Smooth muscle cell (in vitro differentiated cells): ENCODE measurements around the gene TUBGCP2. TPM values are rescaled to one million over a fixed set of nuclear protein-coding genes. Genes with fewer than 3 reads are reported as not detected.
A peak's percentile ranks its signal among the peaks of the same experiment; 100 is the strongest.

Experiments
- DNase-seq: peaks from one replicate; lab custom pipeline; 2025; ENCODE audit not compliant: unreplicated experiment; lab: John Stamatoyannopoulos, UW
- H2AFZ ChIP-seq: fragments of 200-600 bp; sonication (generic); 2 replicates; pipeline ENCODE4 v1.6.0; 2016; ENCODE audit warnings: antibody characterized with exemption, low read depth, mild to moderate bottlenecking
- H3F3A ChIP-seq: fragments of 200-600 bp; sonication (generic); 2 replicates; pipeline ENCODE4 v1.6.0; 2017; ENCODE audit warnings: antibody characterized with exemption, low read depth
- H3K27ac ChIP-seq: fragments of 200-600 bp; sonication (generic); 2 replicates; pipeline ENCODE4 v1.5.1; 2016; ENCODE audit warnings: low read depth, mild to moderate bottlenecking
- H3K27me3 ChIP-seq: fragments of 200-600 bp; sonication (generic); 2 replicates; pipeline ENCODE4 v1.6.1; 2016; ENCODE audit warnings: low read depth, mild to moderate bottlenecking
- H3K36me3 ChIP-seq: fragments of 200-600 bp; sonication (generic); 2 replicates; pipeline ENCODE4 v1.5.1; 2016; ENCODE audit warnings: low read depth
- H3K4me1 ChIP-seq: fragments of 200-600 bp; sonication (generic); 2 replicates; pipeline ENCODE4 v1.5.1; 2016; ENCODE audit warnings: low read depth
- H3K4me2 ChIP-seq: fragments of 200-600 bp; sonication (generic); 2 replicates; pipeline ENCODE4 v1.6.0; 2016; ENCODE audit warnings: mild to moderate bottlenecking
- H3K4me3 ChIP-seq: fragments of 200-600 bp; sonication (generic); 2 replicates; pipeline ENCODE4 v1.5.1; 2016; ENCODE audit warnings: mild to moderate bottlenecking
- H3K79me2 ChIP-seq: fragments of 200-600 bp; sonication (generic); 2 replicates; pipeline ENCODE4 v1.6.0; 2016; ENCODE audit warnings: low read depth, mild to moderate bottlenecking
- H3K9ac ChIP-seq: fragments of 200-600 bp; sonication (generic); 2 replicates; pipeline ENCODE4 v1.6.0; 2016; ENCODE audit warnings: low read depth
- H3K9me3 ChIP-seq: fragments of 200-600 bp; sonication (generic); replicated peaks from 2 replicates; pipeline ENCODE4 v1.5.1; 2016; ENCODE audit warnings: low read depth
- H4K20me1 ChIP-seq: fragments of 200-600 bp; sonication (generic); 2 replicates; pipeline ENCODE4 v1.6.0; 2016; ENCODE audit warnings: low read depth
- CTCF ChIP-seq: fragments of 200-600 bp; sonication (generic); IDR thresholded peaks from 2 replicates; pipeline ENCODE4 v1.5.1; 2017; ENCODE audit warnings: borderline replicate concordance, mild to moderate bottlenecking, antibody characterized with exemption; ENCODE audit not compliant: insufficient read depth, poor library complexity, severe bottlenecking
- WGBS: methylation state at CpG from one replicate; pipeline ENCODE4 v1.1.7; 2016; ENCODE audit warnings: low lambda C conversion rate; 5-methylcytosine and 5-hydroxymethylcytosine counted together
- polyA plus RNA-seq: library from polyadenylated mRNA; unstranded; fragments of >200 nt; fragmentation: Nextera tagmentation; extraction: Ambion mirVana; gene quantifications from 2 replicates; pipeline ENCODE4 v1.2.1, GENCODE V29; 2016
- total RNA-seq: library from RNA; depleted of rRNA; stranded (reverse); fragments of >200 nt; gene quantifications from 2 replicates; pipeline ENCODE4 v1.2.3, GENCODE V29; 2014

TUBGCP2 gene
- total and polyA plus RNA-seq, 2 experiments from 2014 or later = 39.5 to 40.5 TPM

- no peaks in the 10 kb centered on the region for H3K9me3 ChIP-seq
- no peaks in the 10 kb centered on the region for H4K20me1 ChIP-seq
- H3K4me1 ChIP-seq = peaks cover 23% of the 10 kb centered on the region
- no peaks in the 10 kb centered on the region for H3K79me2 ChIP-seq
- H2AFZ ChIP-seq = no peak within 1 kb of the TSS
- no peak within 1 kb of the TSS for H3K27ac ChIP-seq
- no peak for DNase-seq
- H3K4me3 ChIP-seq = peak within 1 kb of the TSS; percentile 35
- no peak within 1 kb of the TSS for H3K9ac ChIP-seq
- TF ChIP-seq CTCF = no peak
- H3K36me3 ChIP-seq = no peaks in the 10 kb centered on the region
- H3K27me3 ChIP-seq = peaks cover 69% of the 10 kb centered on the region
- H3K4me2 ChIP-seq = peak within 1 kb of the TSS; percentile 82
- H3F3A ChIP-seq = no peaks in the 10 kb centered on the region
- 4% methylated on average over 42 of the region's 60 CpGs for WGBS
Observed at GRCh38 chr10:133237588-133238465, 70.8 kb downstream of the TUBGCP2 start, which contains the start of gene VENTX. Gene VENTX (plus strand): TSS chr10:133237855. CDS start chr10:133237915, 60 bp downstream.

- H3K4me3 ChIP-seq = no peak overlapping the region
- no peak overlapping the region for H2AFZ ChIP-seq
- no peaks in the 10 kb centered on the region for H3K9me3 ChIP-seq
- under 1% methylated on average over 14 of the region's 32 CpGs for WGBS
- no peaks in the 10 kb centered on the region for H3F3A ChIP-seq
- DNase-seq = no peak
- no peak overlapping the region for H3K9ac ChIP-seq
- no peak for TF ChIP-seq CTCF
- H3K27ac ChIP-seq = no peak overlapping the region
- H3K4me2 ChIP-seq = peak overlapping the region; percentile 82
- no peaks in the 10 kb centered on the region for H4K20me1 ChIP-seq
- peaks cover 75% of the 10 kb centered on the region for H3K27me3 ChIP-seq
- H3K36me3 ChIP-seq = no peaks in the 10 kb centered on the region
- H3K79me2 ChIP-seq = no peaks in the 10 kb centered on the region
- peaks cover 23% of the 10 kb centered on the region for H3K4me1 ChIP-seq
Observed at GRCh38 chr10:133237241-133237587, 71.5 kb downstream of the TUBGCP2 start.

GRCh38 chr10:133236401-133237240, 72.1 kb downstream of the TUBGCP2 start:
- no peak overlapping the region for H3K9ac ChIP-seq
- no peak for DNase-seq
- peak overlapping the region; percentile 82 for H3K4me2 ChIP-seq
- peaks cover 23% of the 10 kb centered on the region for H3K4me1 ChIP-seq
- no peak overlapping the region for H3K27ac ChIP-seq
- H4K20me1 ChIP-seq = no peaks in the 10 kb centered on the region
- H3K27me3 ChIP-seq = peaks cover 81% of the 10 kb centered on the region
- H3K79me2 ChIP-seq = no peaks in the 10 kb centered on the region
- H3F3A ChIP-seq = no peaks in the 10 kb centered on the region
- H3K9me3 ChIP-seq = no peaks in the 10 kb centered on the region
- no peaks in the 10 kb centered on the region for H3K36me3 ChIP-seq
- H3K4me3 ChIP-seq = peak overlapping the region; percentile 35
- no peak overlapping the region for H2AFZ ChIP-seq
- 1% methylated on average over 87 of the region's 103 CpGs for WGBS
- TF ChIP-seq CTCF = no peak
